WERI-Rb-1 (cell line): ENCODE measurements around the gene RGP1.

Experiments used
- DNase-seq: peaks from one replicate; pipeline ENCODE4 v3.0.0-alpha.2; 2020
- H3K27ac ChIP-seq: fragments of 250-450 bp; sonication (Bioruptor Pico); 2 replicates; pipeline ENCODE4 v1.5.1; 2020; ENCODE audit warnings: mild to moderate bottlenecking, moderate library complexity
- H3K27me3 ChIP-seq: fragments of 250-450 bp; sonication (Bioruptor Pico); 2 replicates; pipeline ENCODE4 v1.5.1; 2021; ENCODE audit warnings: mild to moderate bottlenecking, low read depth, moderate library complexity; ENCODE audit not compliant: insufficient read depth, severe bottlenecking
- H3K36me3 ChIP-seq: fragments of 250-450 bp; sonication (Bioruptor Pico); 2 replicates; pipeline ENCODE4 v1.5.1; 2020; ENCODE audit warnings: mild to moderate bottlenecking, moderate library complexity
- H3K4me3 ChIP-seq: 2 replicates; pipeline ENCODE4 v1.5.1; 2011; ENCODE audit warnings: low read depth, mild to moderate bottlenecking, control low read depth, low read length
- H3K9me3 ChIP-seq: fragments of 250-450 bp; sonication (Bioruptor Pico); 2 replicates; pipeline ENCODE4 v1.5.1; 2021; ENCODE audit warnings: mild to moderate bottlenecking, moderate library complexity; ENCODE audit not compliant: severe bottlenecking
- TF ChIP-seq, protein P1 (sequence below): IDR thresholded peaks from 2 replicates; pipeline ENCODE4 v1.5.1; 2011; ENCODE audit warnings: low read depth, mild to moderate bottlenecking, control low read depth, inconsistent platforms, low read length

Gene RGP1

GRCh38 chr9:35790385-35791296, 41.6 kb downstream of the RGP1 start:
- Histone ChIP-seq H3K27me3 (no peaks in the 10 kb centered on the region), H3K27ac (peak overlapping the region; percentile 98), H3K9me3 (no peaks in the 10 kb centered on the region), H3K36me3 (peaks cover 22% of the 10 kb centered on the region), H3K4me3 (peak overlapping the region; percentile 66)
- TF ChIP-seq, protein P1, sequence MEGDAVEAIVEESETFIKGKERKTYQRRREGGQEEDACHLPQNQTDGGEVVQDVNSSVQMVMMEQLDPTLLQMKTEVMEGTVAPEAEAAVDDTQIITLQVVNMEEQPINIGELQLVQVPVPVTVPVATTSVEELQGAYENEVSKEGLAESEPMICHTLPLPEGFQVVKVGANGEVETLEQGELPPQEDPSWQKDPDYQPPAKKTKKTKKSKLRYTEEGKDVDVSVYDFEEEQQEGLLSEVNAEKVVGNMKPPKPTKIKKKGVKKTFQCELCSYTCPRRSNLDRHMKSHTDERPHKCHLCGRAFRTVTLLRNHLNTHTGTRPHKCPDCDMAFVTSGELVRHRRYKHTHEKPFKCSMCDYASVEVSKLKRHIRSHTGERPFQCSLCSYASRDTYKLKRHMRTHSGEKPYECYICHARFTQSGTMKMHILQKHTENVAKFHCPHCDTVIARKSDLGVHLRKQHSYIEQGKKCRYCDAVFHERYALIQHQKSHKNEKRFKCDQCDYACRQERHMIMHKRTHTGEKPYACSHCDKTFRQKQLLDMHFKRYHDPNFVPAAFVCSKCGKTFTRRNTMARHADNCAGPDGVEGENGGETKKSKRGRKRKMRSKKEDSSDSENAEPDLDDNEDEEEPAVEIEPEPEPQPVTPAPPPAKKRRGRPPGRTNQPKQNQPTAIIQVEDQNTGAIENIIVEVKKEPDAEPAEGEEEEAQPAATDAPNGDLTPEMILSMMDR: peak; percentile 80
- DNase-seq: peak; percentile 88

DNA sequence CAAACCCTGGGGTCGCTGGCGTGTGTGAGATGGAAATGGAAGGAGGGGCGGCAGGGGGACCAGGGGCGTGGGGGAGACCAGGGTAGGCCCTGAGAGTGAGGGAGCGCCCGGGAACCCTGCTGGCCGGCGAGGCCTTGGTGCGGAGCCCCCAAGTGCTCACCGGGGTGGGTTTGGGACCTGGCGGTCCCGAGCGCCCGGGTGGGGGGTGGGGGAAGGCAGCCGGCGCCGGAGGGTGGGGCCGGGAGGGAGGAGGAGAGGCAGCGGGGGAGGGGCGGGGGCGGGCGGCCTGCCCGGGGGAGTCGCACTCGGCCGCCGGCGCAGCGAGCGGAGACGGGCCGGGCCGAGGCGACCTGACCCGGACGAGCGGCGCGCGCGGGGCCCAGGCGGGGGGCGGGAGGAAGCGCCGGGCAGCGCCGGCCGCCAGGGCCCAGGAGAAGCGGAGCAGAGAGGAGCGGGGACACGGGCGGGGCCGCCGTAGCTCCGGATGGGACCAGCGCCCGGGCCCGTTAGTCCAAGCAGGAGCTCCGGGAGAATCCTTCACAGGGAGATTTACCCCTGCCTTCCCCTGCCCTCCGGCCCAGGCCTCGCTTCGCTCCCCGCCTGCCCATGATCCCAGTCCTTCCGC, 42.3 kb downstream of the RGP1 start, which contains the start of gene NPR2:
Gene NPR2 (plus strand): TSS at position 295 of the 625 bp plus-strand sequence. CDS start 818 bp downstream, outside the sequence.
- Histone ChIP-seq H3K27me3 (no peaks in the 10 kb centered on the region), H3K36me3 (peaks cover 27% of the 10 kb centered on the region), H3K27ac (peak within 1 kb of the TSS; percentile 98), H3K4me3 (peak within 1 kb of the TSS; percentile 66), H3K9me3 (no peaks in the 10 kb centered on the region)
- DNase-seq: no peak
- TF ChIP-seq, protein P1: no peak

- DNase-seq: no peak
- Histone ChIP-seq H3K36me3 (peaks cover 34% of the 10 kb centered on the region), H3K9me3 (no peaks in the 10 kb centered on the region), H3K4me3 (peak overlapping the region; percentile 63), H3K27me3 (no peaks in the 10 kb centered on the region), H3K27ac (peak overlapping the region; percentile 89)
- TF ChIP-seq, protein P1: no peak
These were observed 43.1 kb downstream of the RGP1 start for GRCh38 chr9:35792024-35792813.

GRCh38 chr9:35792826-35793225, 43.7 kb downstream of the RGP1 start:
- Histone ChIP-seq H3K27ac (peak overlapping the region; percentile 57), H3K27me3 (no peaks in the 10 kb centered on the region), H3K36me3 (peaks cover 35% of the 10 kb centered on the region), H3K9me3 (no peaks in the 10 kb centered on the region), H3K4me3 (peak overlapping the region; percentile 18)
- DNase-seq: no peak
- TF ChIP-seq, protein P1: no peak

DNA sequence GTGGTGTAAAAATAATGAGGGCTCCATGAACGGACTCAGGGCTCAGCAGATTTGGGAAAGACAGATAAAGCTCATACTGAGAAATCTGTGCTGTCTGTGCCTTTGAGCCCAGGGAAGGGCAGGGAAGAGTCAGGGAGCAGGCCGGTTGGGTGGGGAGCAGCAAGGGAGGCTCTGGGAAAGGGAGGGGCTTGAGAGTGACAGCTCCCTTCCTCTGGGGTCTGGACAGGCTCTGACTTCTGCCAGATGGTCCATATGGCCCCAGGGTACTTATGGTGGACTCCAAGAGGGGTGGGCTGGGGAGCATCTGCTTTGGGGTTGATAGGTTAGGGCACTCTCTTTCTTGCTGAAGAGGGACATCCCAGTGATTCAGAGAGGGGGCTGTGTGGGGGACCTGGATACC, 44.4 kb downstream of the RGP1 start:
- peak; percentile 70 for DNase-seq
- H3K9me3 ChIP-seq: no peaks in the 10 kb centered on the region
- H3K27me3 ChIP-seq: no peaks in the 10 kb centered on the region
- TF ChIP-seq, protein P1: no peak
- H3K36me3 ChIP-seq: peaks cover 36% of the 10 kb centered on the region
- peak overlapping the region; percentile 57 for H3K27ac ChIP-seq
- peak overlapping the region; percentile 18 for H3K4me3 ChIP-seq
